ENCODE data around the gene CCDC171.

Gene CCDC171

GRCh38 chr9:15936306-15936921, 383.6 kb downstream of the CCDC171 start:
- DNase-seq (ENCODE audit: low read depth): no peak
- no peak for TF ChIP-seq CTCF (IDR thresholded peaks at IDR 0.05; ENCODE audit: control insufficient read depth, extremely low read depth, insufficient read depth)
- H3K4me3 ChIP-seq (ENCODE audit: low read depth, low read length): no peak overlapping the region

- no peak overlapping the region for H3K4me3 ChIP-seq (ENCODE audit: low read depth, low read length)
- peak; percentile 38 for TF ChIP-seq CTCF (IDR thresholded peaks at IDR 0.05; ENCODE audit: control insufficient read depth, extremely low read depth, insufficient read depth)
- DNase-seq (ENCODE audit: low read depth): no peak
These were observed 390.1 kb downstream of the CCDC171 start for GRCh38 chr9:15942831-15943424.

- no peak for DNase-seq (ENCODE audit: low read depth)
- TF ChIP-seq CTCF (IDR thresholded peaks at IDR 0.05; ENCODE audit: control insufficient read depth, extremely low read depth, insufficient read depth): no peak
- H3K4me3 ChIP-seq (ENCODE audit: low read depth, low read length): no peak overlapping the region
These were observed 391.5 kb downstream of the CCDC171 start for GRCh38 chr9:15944341-15944740.

- DNase-seq (ENCODE audit: low read depth): no peak
- no peak overlapping the region for H3K4me3 ChIP-seq (ENCODE audit: low read depth, low read length)
- no peak for TF ChIP-seq CTCF (IDR thresholded peaks at IDR 0.05; ENCODE audit: control insufficient read depth, extremely low read depth, insufficient read depth)
These were observed 406.8 kb downstream of the CCDC171 start for GRCh38 chr9:15959663-15960062.

GRCh38 chr9:15961217-15961616, 408.4 kb downstream of the CCDC171 start:
- H3K4me3 ChIP-seq (ENCODE audit: low read depth, low read length): no peak overlapping the region
- no peak for TF ChIP-seq CTCF (IDR thresholded peaks at IDR 0.05; ENCODE audit: control insufficient read depth, extremely low read depth, insufficient read depth)
- peak; percentile 21 for DNase-seq (ENCODE audit: low read depth)

GRCh38 chr9:15965246-15965745, 412.5 kb downstream of the CCDC171 start:
- no peak for DNase-seq (ENCODE audit: low read depth)

More at GRCh38 chr9:15965246-15965745, 412.5 kb downstream of the CCDC171 start:
- H3K4me3 ChIP-seq (ENCODE audit: low read depth, low read length): no peak overlapping the region
- no peak for TF ChIP-seq CTCF (IDR thresholded peaks at IDR 0.05; ENCODE audit: control insufficient read depth, extremely low read depth, insufficient read depth)
